HG03196 (cell line): ENCODE measurements around the gene CD300LG.

Experiments
- ATAC-seq: cut with Tn5 transposase; IDR thresholded peaks from one replicate; pipeline ENCODE4 v1.9.1; 2021; ENCODE audit not compliant: unreplicated experiment

CD300LG gene

DNA sequence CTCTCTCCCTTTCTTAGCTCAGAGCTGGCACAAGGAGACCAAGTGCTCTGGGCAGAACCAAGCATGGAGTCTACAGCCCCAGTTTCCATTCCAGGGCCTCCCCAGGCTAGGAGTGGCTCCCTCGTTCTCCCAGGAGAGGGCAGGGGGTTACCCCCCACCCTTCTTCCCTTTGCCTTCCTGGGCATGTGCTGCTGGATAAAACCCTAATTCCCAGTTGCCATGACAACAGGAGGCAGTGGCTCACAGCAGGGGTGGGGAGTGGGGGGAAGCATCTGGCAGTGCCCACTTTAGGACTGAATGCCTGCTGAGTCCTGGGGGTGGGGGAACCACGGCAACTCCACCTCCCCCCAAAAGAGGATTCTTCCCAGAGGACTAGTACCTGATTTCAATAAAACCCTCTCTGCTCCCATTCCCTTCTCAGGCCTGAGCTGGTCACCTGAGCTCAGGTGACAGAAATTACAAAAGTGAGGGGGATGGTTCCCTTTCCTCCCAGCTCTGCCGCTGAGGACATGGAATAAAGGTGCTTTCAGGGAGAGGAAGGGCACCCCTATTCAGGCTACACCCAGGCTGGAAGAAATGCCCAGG, 58.5 kb downstream of the CD300LG start:
- no peak for ATAC-seq

DNA sequence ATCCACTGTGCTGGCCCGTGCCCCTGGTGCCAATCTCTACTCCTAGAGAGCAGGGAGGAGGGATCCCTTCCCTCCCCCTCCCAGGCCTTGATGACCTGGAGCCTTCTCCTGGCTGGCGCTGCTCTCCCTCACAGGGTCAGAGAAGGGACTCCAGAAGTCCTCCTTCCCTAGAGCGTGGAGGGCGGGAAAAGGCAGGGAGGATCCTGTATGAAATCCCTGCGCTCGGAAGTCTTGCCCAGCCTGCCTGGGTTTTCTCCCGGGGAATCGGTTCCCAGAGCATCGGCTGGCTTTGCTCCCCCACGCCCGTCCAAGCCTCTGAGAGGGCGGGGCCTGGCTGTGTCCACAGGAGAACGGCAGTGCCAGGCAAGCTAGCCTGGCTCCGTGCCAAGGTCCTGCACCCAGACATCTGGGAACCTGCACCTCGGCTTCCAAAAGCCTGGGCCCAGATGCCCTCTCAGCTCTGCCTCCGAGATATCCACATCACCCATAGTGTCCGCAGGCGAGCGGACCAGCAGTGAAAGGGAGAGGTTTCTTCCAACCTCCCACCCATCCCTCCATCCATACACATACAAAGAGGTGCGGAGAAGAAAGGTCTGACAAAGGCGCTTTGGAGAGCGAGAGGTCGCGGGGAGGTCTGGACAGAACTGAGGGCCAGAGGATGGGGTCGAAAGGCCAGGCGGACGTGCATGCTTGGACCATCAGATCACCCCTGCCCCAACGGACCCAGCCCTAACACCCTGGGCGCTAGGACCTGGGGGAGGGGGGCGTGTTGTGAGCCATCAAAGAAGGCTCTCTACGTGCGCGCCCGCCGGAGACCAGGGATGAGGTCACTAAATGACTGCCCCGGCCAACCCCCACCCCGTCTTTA, 59.2 kb downstream of the CD300LG start:
- ATAC-seq, result no peak

- no peak for ATAC-seq
Measured at GRCh38 chr17:43906951-43907424, 60.0 kb downstream of the CD300LG start.

- ATAC-seq, result no peak
Measured at GRCh38 chr17:43907425-43907981, 60.5 kb downstream of the CD300LG start, which contains the start of gene MPP2. MPP2 (minus strand) TSS chr17:43907536; CDS start chr17:43904460, 3,076 bp downstream.

- no peak for ATAC-seq
Measured at GRCh38 chr17:43907998-43908721, 61.2 kb downstream of the CD300LG start.

- no peak for ATAC-seq
Measured at GRCh38 chr17:43909537-43910231, 62.7 kb downstream of the CD300LG start.

GRCh38 chr17:43911904-43912303, 64.9 kb downstream of the CD300LG start:
- no peak for ATAC-seq

DNA sequence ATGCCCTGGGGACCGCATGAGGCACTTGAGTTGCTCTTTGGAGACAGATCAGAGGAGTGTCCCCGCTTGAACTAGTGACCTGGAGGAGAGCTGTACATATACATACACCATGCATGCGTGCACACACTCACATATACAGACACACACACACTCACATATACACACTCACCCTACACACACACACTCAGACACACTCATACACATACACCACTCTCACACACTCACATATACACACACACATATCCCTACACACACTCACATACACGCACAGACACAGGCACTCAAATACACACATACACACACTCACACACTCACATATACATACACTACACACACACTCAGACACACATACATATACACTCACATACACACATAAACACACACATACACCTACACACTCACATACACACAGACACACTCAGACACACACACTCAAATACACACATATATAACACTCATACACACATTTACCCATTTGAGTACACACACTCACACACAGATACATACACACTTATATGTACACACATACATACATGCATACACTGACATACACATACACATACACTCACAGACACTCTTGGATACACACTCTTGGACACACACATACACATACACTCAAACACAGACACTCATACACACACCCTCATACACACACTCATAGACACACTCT, 65.8 kb downstream of the CD300LG start:
- ATAC-seq, result no peak
